22Rv1 (cell line): ENCODE measurements around the gene PSMA4.

Source experiments
- CTCF ChIP-seq: fragments of 450-650 bp; IDR thresholded peaks from 2 replicates; pipeline ENCODE4 v1.5.1; 2017; ENCODE audit warnings: mild to moderate bottlenecking
- ZFX ChIP-seq: fragments of 450-650 bp; IDR thresholded peaks from 2 replicates; pipeline ENCODE4 v1.6.1; 2017; ENCODE audit warnings: antibody characterized with exemption, borderline replicate concordance

DNA sequence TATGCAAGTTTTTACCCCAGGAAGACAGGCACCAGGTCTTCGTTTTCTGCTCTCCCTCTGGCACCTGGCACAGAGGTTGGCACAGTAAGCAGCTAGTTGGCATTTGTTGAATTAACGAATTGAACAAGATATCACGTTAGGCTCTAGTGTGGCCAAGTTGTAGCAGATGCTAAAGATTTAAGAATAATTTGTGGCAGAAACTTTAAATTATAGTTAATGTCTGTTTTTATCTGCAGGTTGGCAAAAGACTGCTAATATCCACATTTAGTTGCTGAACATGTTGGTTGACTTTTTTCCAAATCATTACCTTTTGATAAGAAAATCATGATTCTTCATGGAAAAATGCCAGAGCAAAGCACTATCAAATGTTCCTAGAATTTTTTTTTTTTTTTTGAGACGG, 33.2 kb downstream of the PSMA4 start:
- no peak for TF ChIP-seq CTCF
- no peak for TF ChIP-seq ZFX
